Suprapubic skin (tissue), 4 donors: ENCODE data around the gene GINM1. TPM values are rescaled to one million over a fixed set of nuclear protein-coding genes. Genes with fewer than 3 reads are reported as not detected.

Experiments used
- DNase-seq, 2 donors: peaks; one replicate each; pipeline ENCODE4 v3.0.0-alpha.2; 2019; ENCODE audit warnings: low spot score in 2 of 2
- H3K27ac ChIP-seq: fragments of 200-600 bp; sonication (generic); one replicate; pipeline ENCODE4 v1.5.1; 2019
- H3K27me3 ChIP-seq: fragments of 200-600 bp; sonication (generic); one replicate; pipeline ENCODE4 v1.5.1; 2019
- H3K36me3 ChIP-seq: fragments of 200-600 bp; sonication (generic); one replicate; pipeline ENCODE4 v1.5.1; 2019
- H3K4me1 ChIP-seq: fragments of 200-600 bp; sonication (generic); one replicate; pipeline ENCODE4 v1.5.1; 2019
- H3K4me3 ChIP-seq: fragments of 200-600 bp; sonication (generic); one replicate; pipeline ENCODE4 v1.5.1; 2019; ENCODE audit warnings: mild to moderate bottlenecking
- H3K9me3 ChIP-seq: fragments of 200-600 bp; sonication (generic); one replicate; pipeline ENCODE4 v1.5.1; 2019
- EP300 ChIP-seq: sonication (generic); formaldehyde crosslinking; IDR thresholded peaks from one replicate; pipeline ENCODE4 v1.6.1; 2017; ENCODE audit warnings: antibody characterized with exemption
- POLR2A ChIP-seq, 2 donors: fragments of 450-650 bp; IDR thresholded peaks; one replicate each; pipeline ENCODE4 v1.6.1; 2017; ENCODE audit warnings: antibody characterized with exemption in 2 of 2, mild to moderate bottlenecking in 2 of 2, moderate library complexity in 2 of 2
- POLR2AphosphoS5 ChIP-seq, 3 donors: sonication (generic); formaldehyde crosslinking; IDR thresholded peaks; one replicate each; pipeline ENCODE4 v1.6.1; 2017; ENCODE audit warnings: antibody characterized with exemption in 3 of 3
- WGBS: methylation state at CpG from one replicate; pipeline ENCODE4 v1.1.5; 2018; 5-methylcytosine and 5-hydroxymethylcytosine counted together
- total RNA-seq, 4 donors: library from RNA; depleted of rRNA; stranded (reverse); fragments of >200 nt; gene quantifications; one replicate each; pipeline ENCODE4 v1.1.0, GENCODE V29; 2016
- TF ChIP-seq, protein P1 (sequence below), 2 donors: fragments of 200-600 bp in 1 of 2; fragments of 450-650 bp in 1 of 2; sonication (generic) in 1 of 2; IDR thresholded peaks; one replicate each; pipeline ENCODE4 v1.5.1; 2016 to 2019; ENCODE audit warnings: antibody characterized with exemption in 2 of 2, mild to moderate bottlenecking in 1 of 2, moderate library complexity in 1 of 2

Gene GINM1
- total RNA-seq, 4 donors from 2014 or later: 24.9 to 43.8 (median 34.4) TPM

DNA sequence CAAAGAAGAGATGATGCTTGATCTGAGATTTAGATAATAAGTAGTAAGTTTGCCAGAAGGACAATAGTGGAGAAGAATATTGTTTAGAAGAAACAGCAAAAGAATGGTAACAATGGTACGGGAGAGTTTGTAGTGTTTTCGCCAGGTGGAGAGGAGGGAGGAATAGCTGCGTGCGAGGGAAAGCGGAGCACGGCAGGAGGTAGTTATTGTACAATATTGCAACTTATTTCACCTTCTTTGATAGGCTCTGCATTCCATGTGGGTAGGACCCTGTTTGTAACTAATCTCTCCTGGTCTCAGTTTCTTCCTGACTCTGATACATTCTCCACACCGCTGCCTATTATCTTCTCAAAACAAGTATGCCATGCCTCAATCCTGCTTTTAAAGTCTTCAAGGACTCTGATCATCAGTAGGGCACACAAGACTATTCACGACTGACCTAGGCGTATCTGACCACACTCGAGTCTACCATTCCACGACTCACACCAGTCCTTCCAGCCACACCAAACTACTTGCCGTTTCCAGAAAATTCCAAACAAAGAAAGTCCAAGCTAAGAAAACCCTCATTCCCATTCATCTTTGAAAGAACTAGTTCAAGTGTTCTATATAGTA is 21.4 kb upstream of the GINM1 start:
- peak overlapping the region; percentile 76 for H3K4me3 ChIP-seq
- H3K36me3 ChIP-seq: peaks cover 12% of the 10 kb centered on the region
- no peak for DNase-seq
- 21% methylated on average over 12 of the region's 12 CpGs for WGBS
- no peak for TF ChIP-seq POLR2AphosphoS5 (IDR thresholded peaks at IDR 0.05)
- TF ChIP-seq EP300: no peak
- no peak for TF ChIP-seq POLR2A (IDR thresholded peaks at IDR 0.05)
- TF ChIP-seq, protein P1, sequence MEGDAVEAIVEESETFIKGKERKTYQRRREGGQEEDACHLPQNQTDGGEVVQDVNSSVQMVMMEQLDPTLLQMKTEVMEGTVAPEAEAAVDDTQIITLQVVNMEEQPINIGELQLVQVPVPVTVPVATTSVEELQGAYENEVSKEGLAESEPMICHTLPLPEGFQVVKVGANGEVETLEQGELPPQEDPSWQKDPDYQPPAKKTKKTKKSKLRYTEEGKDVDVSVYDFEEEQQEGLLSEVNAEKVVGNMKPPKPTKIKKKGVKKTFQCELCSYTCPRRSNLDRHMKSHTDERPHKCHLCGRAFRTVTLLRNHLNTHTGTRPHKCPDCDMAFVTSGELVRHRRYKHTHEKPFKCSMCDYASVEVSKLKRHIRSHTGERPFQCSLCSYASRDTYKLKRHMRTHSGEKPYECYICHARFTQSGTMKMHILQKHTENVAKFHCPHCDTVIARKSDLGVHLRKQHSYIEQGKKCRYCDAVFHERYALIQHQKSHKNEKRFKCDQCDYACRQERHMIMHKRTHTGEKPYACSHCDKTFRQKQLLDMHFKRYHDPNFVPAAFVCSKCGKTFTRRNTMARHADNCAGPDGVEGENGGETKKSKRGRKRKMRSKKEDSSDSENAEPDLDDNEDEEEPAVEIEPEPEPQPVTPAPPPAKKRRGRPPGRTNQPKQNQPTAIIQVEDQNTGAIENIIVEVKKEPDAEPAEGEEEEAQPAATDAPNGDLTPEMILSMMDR (IDR thresholded peaks at IDR 0.05): no peak
- H3K9me3 ChIP-seq: no peaks in the 10 kb centered on the region
- H3K4me1 ChIP-seq: peaks cover 21% of the 10 kb centered on the region
- H3K27me3 ChIP-seq: peaks cover 3% of the 10 kb centered on the region
- peak overlapping the region; percentile 94 for H3K27ac ChIP-seq

- DNase-seq: peak in 1 of 2 donors; percentile 83
- H3K36me3 ChIP-seq: peaks cover 6% of the 10 kb centered on the region
- peak overlapping the region; percentile 94 for H3K27ac ChIP-seq
- H3K4me3 ChIP-seq: peak overlapping the region; percentile 76
- peaks cover 3% of the 10 kb centered on the region for H3K27me3 ChIP-seq
- TF ChIP-seq POLR2A (IDR thresholded peaks at IDR 0.05): no peak
- no peak for TF ChIP-seq POLR2AphosphoS5 (IDR thresholded peaks at IDR 0.05)
- TF ChIP-seq, protein P1 (IDR thresholded peaks at IDR 0.05): no peak
- TF ChIP-seq EP300: no peak
- no peaks in the 10 kb centered on the region for H3K9me3 ChIP-seq
- H3K4me1 ChIP-seq: peaks cover 21% of the 10 kb centered on the region
- under 1% methylated on average over 16 of the region's 16 CpGs for WGBS
These were observed 20.9 kb upstream of the GINM1 start for GRCh38 chr6:149545258-149545753.

DNA sequence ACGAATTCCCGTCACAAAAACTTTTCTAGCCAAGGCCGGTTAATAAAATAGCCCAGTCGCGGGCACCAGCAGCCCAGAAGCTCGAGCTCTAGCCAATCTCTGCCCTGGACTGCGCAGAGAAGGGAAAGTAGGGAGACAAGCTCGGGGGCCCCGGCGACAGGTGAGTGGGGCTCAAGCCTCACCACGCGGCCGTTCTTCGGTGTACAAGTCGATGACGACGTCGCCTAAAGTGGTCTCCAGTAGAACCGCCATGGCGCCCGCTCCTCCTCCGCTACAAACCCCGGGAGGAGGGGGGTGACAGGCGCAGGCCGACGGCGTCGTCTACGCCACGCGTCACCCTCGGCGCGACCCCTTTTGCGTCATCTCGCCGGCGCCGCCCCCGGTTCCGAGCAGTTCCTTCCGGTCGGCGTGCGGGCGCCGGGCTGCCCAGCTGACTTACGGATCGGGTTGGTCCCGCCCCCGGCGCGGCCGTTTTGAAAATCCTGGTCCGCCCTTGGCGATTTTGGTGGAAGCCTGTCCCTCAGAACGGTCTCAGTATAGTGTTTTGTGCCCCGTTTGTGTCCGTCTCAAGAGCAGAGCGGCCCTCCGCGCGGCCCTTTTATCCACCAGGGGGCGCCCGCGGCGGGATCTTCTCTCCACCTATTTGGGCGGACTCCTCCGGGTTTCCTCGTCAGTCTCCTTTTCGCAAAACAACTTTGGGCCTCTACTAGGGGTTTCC is 20.3 kb upstream of the GINM1 start, which contains the start of gene PPIL4:
Gene PPIL4 (minus strand): TSS at position 290 of the 718 bp plus-strand sequence. CDS start 38 bp downstream, at position 252.
- H3K4me1 ChIP-seq: peaks cover 21% of the 10 kb centered on the region
- WGBS: 0% methylated on average over 33 of the region's 71 CpGs
- H3K9me3 ChIP-seq: no peaks in the 10 kb centered on the region
- peak; percentile 97 to 98 for DNase-seq
- peak within 1 kb of the TSS; percentile 94 for H3K27ac ChIP-seq
- peak within 1 kb of the TSS; percentile 76 for H3K4me3 ChIP-seq
- TF ChIP-seq, protein P1 (IDR thresholded peaks at IDR 0.05): peak; percentile 51 to 83
- TF ChIP-seq POLR2AphosphoS5 (IDR thresholded peaks at IDR 0.05) (peak; percentile 82 to 96 (median 94)), EP300 (no peak), POLR2A (IDR thresholded peaks at IDR 0.05) (peak; percentile 81 to 94)
- peaks cover 3% of the 10 kb centered on the region for H3K27me3 ChIP-seq
- peaks cover under 1% of the 10 kb centered on the region for H3K36me3 ChIP-seq

- Histone ChIP-seq H3K4me3 (no peak overlapping the region), H3K27ac (no peak overlapping the region), H3K27me3 (peaks cover 6% of the 10 kb centered on the region), H3K36me3 (no peaks in the 10 kb centered on the region), H3K9me3 (no peaks in the 10 kb centered on the region), H3K4me1 (no peaks in the 10 kb centered on the region)
- TF ChIP-seq, protein P1 (IDR thresholded peaks at IDR 0.05): no peak
- TF ChIP-seq EP300 (no peak), POLR2AphosphoS5 (IDR thresholded peaks at IDR 0.05) (no peak), POLR2A (IDR thresholded peaks at IDR 0.05) (no peak)
- 61% methylated on average over 5 of the region's 5 CpGs for WGBS
- no peak for DNase-seq
These were observed 14.3 kb upstream of the GINM1 start for GRCh38 chr6:149551920-149552319.

DNA sequence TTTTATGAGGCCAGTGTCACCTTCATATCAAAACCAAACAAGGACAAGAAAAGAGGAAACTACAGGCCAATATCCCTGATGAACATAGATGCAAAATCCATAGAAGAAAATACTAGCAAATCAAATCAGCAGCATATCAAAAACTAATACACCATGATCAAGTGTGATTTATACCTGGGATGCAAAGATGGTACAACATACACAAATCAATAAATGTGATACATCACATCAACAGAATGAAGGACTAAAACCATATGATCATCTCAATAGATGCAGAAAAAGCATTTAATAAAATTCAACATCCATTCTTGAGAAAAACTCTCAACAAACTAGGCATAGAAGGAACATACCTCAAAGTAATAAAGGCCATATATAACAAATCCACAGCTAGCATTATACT is 8.1 kb upstream of the GINM1 start:
- TF ChIP-seq EP300 (no peak), POLR2AphosphoS5 (IDR thresholded peaks at IDR 0.05) (no peak), POLR2A (IDR thresholded peaks at IDR 0.05) (no peak)
- TF ChIP-seq, protein P1 (IDR thresholded peaks at IDR 0.05): no peak
- DNase-seq: no peak
- no peak overlapping the region for H3K4me3 ChIP-seq
- H3K27me3 ChIP-seq: peaks cover 3% of the 10 kb centered on the region
- no peaks in the 10 kb centered on the region for H3K36me3 ChIP-seq
- H3K9me3 ChIP-seq: no peaks in the 10 kb centered on the region
- no peaks in the 10 kb centered on the region for H3K4me1 ChIP-seq
- H3K27ac ChIP-seq: no peak overlapping the region
